ENCODE results near the gene ATG9B.

The ATG9B gene

DNA sequence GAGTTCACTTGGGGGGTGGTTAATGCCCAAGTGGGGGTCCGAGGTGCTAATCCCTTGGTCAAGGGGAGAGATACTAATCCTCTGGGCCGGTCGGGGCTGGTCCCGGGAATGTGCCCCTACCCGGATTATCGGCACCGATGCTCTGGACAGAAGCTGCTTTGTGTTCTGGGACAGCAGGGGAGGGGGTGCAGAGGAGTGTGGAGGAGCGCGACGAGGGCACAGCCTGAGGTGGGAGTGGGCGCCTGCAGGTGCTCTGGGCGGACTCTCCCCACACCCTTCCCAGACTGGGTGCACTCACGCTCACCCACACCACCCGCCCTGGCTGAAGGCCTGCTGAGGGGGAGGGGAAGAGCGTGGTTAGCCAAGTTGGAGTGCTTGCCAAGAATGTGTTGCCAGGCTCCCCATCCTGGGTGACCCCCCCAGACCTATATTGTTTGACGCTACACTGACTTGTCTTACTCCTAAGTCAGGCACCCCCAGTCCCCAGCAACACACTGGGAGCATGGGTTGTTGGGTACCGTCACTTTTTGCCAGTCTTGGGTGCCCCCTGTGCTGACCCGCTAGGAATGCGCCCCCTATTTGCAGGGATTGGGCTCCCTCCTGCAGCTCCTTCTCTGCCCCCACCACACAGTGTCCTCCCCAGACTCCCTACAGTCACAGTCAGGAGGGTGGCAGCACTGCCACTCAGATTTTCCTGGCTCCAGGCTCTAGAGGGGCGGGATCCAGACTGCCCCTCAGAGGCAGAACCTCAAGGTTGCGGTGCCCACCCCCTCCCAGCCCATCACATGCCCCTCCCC is 36.3 kb upstream of the ATG9B start:
- H3K9me3 ChIP-seq (ENCODE audit: control insufficient read depth, low read length): no peaks in the 10 kb centered on the region
- H4K91ac ChIP-seq (ENCODE audit: low read length): peak overlapping the region; percentile 64
- H3K23ac ChIP-seq (ENCODE audit: low read length in 2 of 2): peak overlapping the region; percentile 15 to 68
- WGBS: 27% methylated on average over 8 of the region's 21 CpGs
- peaks cover 19 to 30% of the 10 kb centered on the region in 2 experiments for H3K36me3 ChIP-seq (ENCODE audit: control insufficient read depth in 1 of 2, insufficient read depth in 2 of 2, low read depth in 1 of 2, low read length in 2 of 2)
- H2BK120ac ChIP-seq (ENCODE audit: low read depth, low read length): peak overlapping the region; percentile 64
- peak overlapping the region; percentile 85 for H2BK15ac ChIP-seq (ENCODE audit: low read depth, poor library complexity, severe bottlenecking)
- H2BK12ac ChIP-seq (ENCODE audit: low read length in 2 of 2): peak overlapping the region in 1 of 2 experiments; percentile 85
- peaks cover 51% of the 10 kb centered on the region for H3K4me1 ChIP-seq (ENCODE audit: control insufficient read depth, insufficient read depth, low read depth, low read length)
- H3K14ac ChIP-seq (ENCODE audit: low read length in 2 of 2): peak overlapping the region; percentile 68 to 90
- H3K27me3 ChIP-seq (ENCODE audit: control insufficient read depth in 1 of 2, insufficient read depth in 1 of 2, low read length in 2 of 2): no peaks in the 10 kb centered on the region
- H3K4me2 ChIP-seq (ENCODE audit: low read length, poor library complexity, severe bottlenecking): peak overlapping the region; percentile 93
- H2AFZ ChIP-seq (ENCODE audit: low read depth, low read length): no peak overlapping the region
- peak overlapping the region; percentile 44 to 77 for H3K18ac ChIP-seq (ENCODE audit: low read depth in 1 of 2, low read length in 2 of 2)
- H3K4ac ChIP-seq (ENCODE audit: low read depth in 1 of 2, low read length in 2 of 2): peak overlapping the region; percentile 73 to 90
- no peak overlapping the region for H4K8ac ChIP-seq (ENCODE audit: low read length)
- no peak overlapping the region for H2AK5ac ChIP-seq (ENCODE audit: low read length, severe bottlenecking)
- peak overlapping the region; percentile 77 for H3K27ac ChIP-seq (ENCODE audit: low read length, poor library complexity, severe bottlenecking)
- DNase-seq: peak; percentile 49
- H3K79me1 ChIP-seq (replicated peaks; ENCODE audit: low read length, poor library complexity, severe bottlenecking): peaks cover 27% of the 10 kb centered on the region
- H3K4me3 ChIP-seq (ENCODE audit: insufficient read depth in 1 of 2, low read depth in 1 of 2, low read length in 2 of 2): peak overlapping the region; percentile 77 to 93
- peak overlapping the region; percentile 90 for H3K9ac ChIP-seq (ENCODE audit: low read length)
- H2BK5ac ChIP-seq (ENCODE audit: low read depth, low read length, poor library complexity, severe bottlenecking): peak overlapping the region; percentile 80

DNA sequence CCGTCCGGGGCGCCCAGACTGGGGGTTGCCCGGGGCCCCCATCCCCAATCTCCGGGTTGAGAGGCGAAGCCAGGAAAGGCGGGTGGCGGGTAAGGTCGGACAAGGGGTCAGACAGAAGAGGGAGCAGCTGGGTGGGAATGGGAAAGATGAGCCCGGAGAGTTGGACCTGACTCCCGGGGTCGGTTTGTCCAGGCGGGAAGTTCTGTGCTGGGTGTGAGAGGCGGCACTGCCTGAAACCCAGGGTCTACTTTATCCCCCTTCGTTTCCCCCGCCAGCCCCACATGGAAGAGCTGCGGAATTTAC is 35.8 kb upstream of the ATG9B start:
- no peak overlapping the region for H2AFZ ChIP-seq (ENCODE audit: low read depth, low read length)
- H2AK5ac ChIP-seq (ENCODE audit: low read length, severe bottlenecking): no peak overlapping the region
- peak overlapping the region; percentile 77 to 93 for H3K4me3 ChIP-seq (ENCODE audit: insufficient read depth in 1 of 2, low read depth in 1 of 2, low read length in 2 of 2)
- H2BK5ac ChIP-seq (ENCODE audit: low read depth, low read length, poor library complexity, severe bottlenecking): peak overlapping the region; percentile 80
- peak overlapping the region; percentile 93 for H3K4me2 ChIP-seq (ENCODE audit: low read length, poor library complexity, severe bottlenecking)
- H3K14ac ChIP-seq (ENCODE audit: low read length in 2 of 2): peak overlapping the region; percentile 68 to 90
- H2BK15ac ChIP-seq (ENCODE audit: low read depth, poor library complexity, severe bottlenecking): peak overlapping the region; percentile 85
- H3K27ac ChIP-seq (ENCODE audit: low read length, poor library complexity, severe bottlenecking): peak overlapping the region; percentile 77
- peaks cover 51% of the 10 kb centered on the region for H3K4me1 ChIP-seq (ENCODE audit: control insufficient read depth, insufficient read depth, low read depth, low read length)
- peak overlapping the region; percentile 40 for H4K91ac ChIP-seq (ENCODE audit: low read length)
- no peak overlapping the region for H4K8ac ChIP-seq (ENCODE audit: low read length)
- peak overlapping the region; percentile 44 to 77 for H3K18ac ChIP-seq (ENCODE audit: low read depth in 1 of 2, low read length in 2 of 2)
- H2BK120ac ChIP-seq (ENCODE audit: low read depth, low read length): peak overlapping the region; percentile 84
- H3K27me3 ChIP-seq (ENCODE audit: control insufficient read depth in 1 of 2, insufficient read depth in 1 of 2, low read length in 2 of 2): no peaks in the 10 kb centered on the region
- H3K9ac ChIP-seq (ENCODE audit: low read length): peak overlapping the region; percentile 90
- H3K4ac ChIP-seq (ENCODE audit: low read depth in 1 of 2, low read length in 2 of 2): peak overlapping the region; percentile 73 to 90
- under 1% methylated on average over 13 of the region's 17 CpGs for WGBS
- peaks cover 24% of the 10 kb centered on the region for H3K79me1 ChIP-seq (replicated peaks; ENCODE audit: low read length, poor library complexity, severe bottlenecking)
- peaks cover 14 to 28% of the 10 kb centered on the region in 2 experiments for H3K36me3 ChIP-seq (ENCODE audit: control insufficient read depth in 1 of 2, insufficient read depth in 2 of 2, low read depth in 1 of 2, low read length in 2 of 2)
- H3K23ac ChIP-seq (ENCODE audit: low read length in 2 of 2): peak overlapping the region in 1 of 2 experiments; percentile 14
- no peak for DNase-seq
- H2BK12ac ChIP-seq (ENCODE audit: low read length in 2 of 2): peak overlapping the region in 1 of 2 experiments; percentile 51
- no peaks in the 10 kb centered on the region for H3K9me3 ChIP-seq (ENCODE audit: control insufficient read depth, low read length)

- Histone ChIP-seq H4K91ac (ENCODE audit: low read length) (peak within 1 kb of the TSS; percentile 84), H3K27me3 (ENCODE audit: control insufficient read depth in 1 of 2, insufficient read depth in 1 of 2, low read length in 2 of 2) (no peaks in the 10 kb centered on the region), H3K4me1 (ENCODE audit: control insufficient read depth, insufficient read depth, low read depth, low read length) (peaks cover 50% of the 10 kb centered on the region), H2BK120ac (ENCODE audit: low read depth, low read length) (peak within 1 kb of the TSS; percentile 96), H3K9me3 (ENCODE audit: control insufficient read depth, low read length) (no peaks in the 10 kb centered on the region), H2BK5ac (ENCODE audit: low read depth, low read length, poor library complexity, severe bottlenecking) (peak within 1 kb of the TSS; percentile 82), H2BK12ac (ENCODE audit: low read length in 2 of 2) (peak within 1 kb of the TSS; percentile 69 to 85), H3K4me3 (ENCODE audit: insufficient read depth in 1 of 2, low read depth in 1 of 2, low read length in 2 of 2) (peak within 1 kb of the TSS; percentile 77 to 96), H2AK5ac (ENCODE audit: low read length, severe bottlenecking) (peak within 1 kb of the TSS; percentile 87), H4K8ac (ENCODE audit: low read length) (peak within 1 kb of the TSS; percentile 96), H3K4ac (ENCODE audit: low read depth in 1 of 2, low read length in 2 of 2) (peak within 1 kb of the TSS; percentile 89 to 97), H3K9ac (ENCODE audit: low read length) (peak within 1 kb of the TSS; percentile 90), H3K36me3 (ENCODE audit: control insufficient read depth in 1 of 2, insufficient read depth in 2 of 2, low read depth in 1 of 2, low read length in 2 of 2) (peaks cover 12 to 27% of the 10 kb centered on the region in 2 experiments), H3K18ac (ENCODE audit: low read depth in 1 of 2, low read length in 2 of 2) (peak within 1 kb of the TSS; percentile 93 to 95), H2AFZ (ENCODE audit: low read depth, low read length) (no peak within 1 kb of the TSS), H3K4me2 (ENCODE audit: low read length, poor library complexity, severe bottlenecking) (peak within 1 kb of the TSS; percentile 93), H2BK15ac (ENCODE audit: low read depth, poor library complexity, severe bottlenecking) (peak within 1 kb of the TSS; percentile 85), H3K14ac (ENCODE audit: low read length in 2 of 2) (peak within 1 kb of the TSS; percentile 68 to 90), H3K23ac (ENCODE audit: low read length in 2 of 2) (peak within 1 kb of the TSS; percentile 15 to 85), H3K79me1 (replicated peaks; ENCODE audit: low read length, poor library complexity, severe bottlenecking) (peaks cover 19% of the 10 kb centered on the region), H3K27ac (ENCODE audit: low read length, poor library complexity, severe bottlenecking) (peak within 1 kb of the TSS; percentile 95)
- under 1% methylated on average over 59 of the region's 75 CpGs for WGBS
- peak; percentile 83 for DNase-seq
Observed at GRCh38 chr7:151059367-151060112, 35.2 kb upstream of the ATG9B start, which contains the start of gene SLC4A2. TSS of gene SLC4A2 (plus strand) at chr7:151059589. CDS start at chr7:151061988, 2,399 bp downstream.
